HepG2 (cell line): ENCODE results near the gene CCDC57. TPM values are rescaled to one million over a fixed set of nuclear protein-coding genes. Genes with fewer than 3 reads are reported as not detected.
A peak's percentile ranks its signal among the peaks of the same experiment; 100 is the strongest.

Source experiments
- ATAC-seq: fragments of 200-7000 bp; cut with Tn5 transposase; 3 replicates; pipeline ENCODE4 v1.9.1; 2020; ENCODE audit warnings: mild to moderate bottlenecking, moderate library complexity
- BruUV-seq: library from RNA; stranded (reverse); fragments of 400-500 nt; replicated peaks from 2 replicates; lab custom pipeline; 2021; lab: Mats Ljungman, UMichigan
- CTCF ChIA-PET: fragments of 300-600 bp; formaldehyde crosslinking; extraction: SDS; loops from one replicate; lab custom pipeline; 2021; ENCODE audit warnings: low total read pairs, inconsistent platforms, low intra/inter-chr PET ratio; lab: Yijun Ruan, JAX
- POLR2A ChIA-PET: fragments of 350-600 bp; sonication (Branson Sonifier 250); formaldehyde crosslinking; loops from one replicate; lab custom pipeline; 2020; ENCODE audit warnings: antibody characterized with exemption, inconsistent platforms; lab: Yijun Ruan, JAX
- DNase-seq: peaks from one replicate; pipeline ENCODE4 v3.0.0-alpha.2; 2015; ENCODE audit warnings: low spot score
- FAIRE-seq: peaks from 3 replicates; lab custom pipeline; 2011; peaks lifted over from hg19 to GRCh38; lab: Jason Lieb, UNC
- H2AFZ ChIP-seq: one replicate; pipeline ENCODE4 v1.6.1; 2011; ENCODE audit warnings: low read length, inconsistent platforms
- H3K27ac ChIP-seq: fragments of 300-600 bp; 3 replicates; pipeline ENCODE4 v1.8.0; 2011; ENCODE audit warnings: mixed run types, mild to moderate bottlenecking, mixed read lengths, low read length, inconsistent platforms; ENCODE audit not compliant: insufficient read depth; ENCODE audit errors: extremely low read length
- H3K27me3 ChIP-seq, 2 experiments: fragments of 200-600 bp in 1 of 2; 2 replicates in 1 of 2; 3 replicates in 1 of 2; pipeline versions ENCODE4 v1.6.0 to v1.8.0; 2011; ENCODE audit warnings: low read length in 2 of 2, mild to moderate bottlenecking in 2 of 2, moderate library complexity in 2 of 2, inconsistent platforms in 1 of 2; ENCODE audit not compliant: insufficient read depth in 2 of 2, control insufficient read depth in 1 of 2
- H3K36me3 ChIP-seq, 2 experiments: fragments of 200-600 bp in 1 of 2; replicated peaks in 1 of 2; 2 replicates in 1 of 2; 3 replicates in 1 of 2; pipeline versions ENCODE4 v1.5.1 to v1.8.0; 2011; ENCODE audit warnings: low read length in 2 of 2, inconsistent platforms in 1 of 2; ENCODE audit not compliant: insufficient read depth in 2 of 2, control insufficient read depth in 1 of 2
- H3K4me1 ChIP-seq: 2 replicates; pipeline ENCODE4 v1.5.1; 2012; ENCODE audit warnings: low read length, inconsistent platforms; ENCODE audit not compliant: insufficient read depth
- H3K4me2 ChIP-seq: 2 replicates; pipeline ENCODE4 v1.6.0; 2011; ENCODE audit warnings: low read depth, low read length, inconsistent platforms
- H3K4me3 ChIP-seq, 3 experiments: fragments of 200-600 bp in 1 of 3; sonication (generic), shearing (Covaris generic) in 1 of 3; replicated peaks in 1 of 3; 2 replicates each; pipeline ENCODE4 v1.5.1; 2011 to 2016; ENCODE audit warnings: low read length in 3 of 3, inconsistent platforms in 2 of 3, low read depth in 2 of 3, mild to moderate bottlenecking in 2 of 3, control low read depth in 1 of 3, mixed read lengths in 1 of 3; ENCODE audit not compliant: insufficient read depth in 1 of 3
- H3K79me2 ChIP-seq: one replicate; pipeline ENCODE4 v1.6.1; 2011; ENCODE audit warnings: low read length, inconsistent platforms; ENCODE audit not compliant: insufficient read depth
- H3K9ac ChIP-seq: 2 replicates; pipeline ENCODE4 v1.6.0; 2011; ENCODE audit warnings: mild to moderate bottlenecking, low read depth, low read length, inconsistent platforms; ENCODE audit not compliant: insufficient read depth
- H3K9me3 ChIP-seq: 2 replicates; pipeline ENCODE4 v1.5.1; 2012; ENCODE audit warnings: mild to moderate bottlenecking, low read length
- H4K20me1 ChIP-seq: 2 replicates; pipeline ENCODE4 v1.6.0; 2011; ENCODE audit warnings: inconsistent platforms, mild to moderate bottlenecking, low read length, moderate library complexity; ENCODE audit not compliant: insufficient read depth
- ATF7 ChIP-seq, 2 experiments: fragments of 450-650 bp in 1 of 2; sonication (generic) in 1 of 2; formaldehyde crosslinking in 1 of 2; IDR thresholded peaks; 2 replicates each; pipeline versions ENCODE4 v1.4.0 to v1.6.1; 2016 to 2020; ENCODE audit warnings: antibody characterized with exemption in 1 of 2, mild to moderate bottlenecking in 1 of 2, missing genetic modification reagents in 1 of 2
- DMAP1 ChIP-seq: IDR thresholded peaks from 2 replicates; pipeline ENCODE4 v1.6.1; 2016
- EZH2 ChIP-seq: conservative IDR thresholded peaks from 2 replicates; pipeline ENCODE4 v1.6.1; 2012; ENCODE audit warnings: mild to moderate bottlenecking, low read depth, low read length, moderate library complexity
- HDAC2 ChIP-seq: sonication (generic); formaldehyde crosslinking; IDR thresholded peaks from 2 replicates; pipeline ENCODE4 v1.4.0; 2020; ENCODE audit warnings: missing genetic modification reagents
- KMT2A ChIP-seq: sonication (generic); formaldehyde crosslinking; IDR thresholded peaks from 2 replicates; pipeline ENCODE4 v1.4.0; 2020; ENCODE audit warnings: missing genetic modification reagents
- NPAS2 ChIP-seq: sonication (generic); formaldehyde crosslinking; IDR thresholded peaks from 2 replicates; pipeline ENCODE4 v1.8.0; 2022; ENCODE audit warnings: mild to moderate bottlenecking, missing genetic modification reagents, borderline replicate concordance
- PAF1 ChIP-seq: IDR thresholded peaks from 2 replicates; pipeline ENCODE4 v1.6.1; 2016; ENCODE audit warnings: missing genetic modification reagents, missing compliant biosample characterization
- PRMT3 ChIP-seq: sonication (generic); formaldehyde crosslinking; IDR thresholded peaks from 2 replicates; pipeline ENCODE4 v1.8.1; 2022; ENCODE audit warnings: low read depth, mild to moderate bottlenecking, moderate library complexity, missing genetic modification reagents, borderline replicate concordance
- SAFB2 ChIP-seq: sonication (generic); formaldehyde crosslinking; IDR thresholded peaks from 2 replicates; pipeline ENCODE4 v1.5.1; 2020; ENCODE audit warnings: missing genetic modification reagents, low read depth, mild to moderate bottlenecking, borderline replicate concordance
- SATB2 ChIP-seq: sonication (generic); formaldehyde crosslinking; IDR thresholded peaks from 2 replicates; pipeline ENCODE4 v1.5.0; 2020; ENCODE audit warnings: missing genetic modification reagents
- TARDBP ChIP-seq: sonication (generic); formaldehyde crosslinking; IDR thresholded peaks from 2 replicates; pipeline ENCODE4 v1.8.0; 2022; ENCODE audit warnings: mild to moderate bottlenecking, missing genetic modification reagents
- ZNF12 ChIP-seq: sonication (generic); formaldehyde crosslinking; IDR thresholded peaks from 2 replicates; pipeline ENCODE4 v1.5.0; 2020; ENCODE audit warnings: missing genetic modification reagents
- ZNF382 ChIP-seq: sonication (generic); formaldehyde crosslinking; IDR thresholded peaks from 2 replicates; pipeline ENCODE4 v1.5.0; 2020; ENCODE audit warnings: missing genetic modification reagents, mild to moderate bottlenecking, borderline replicate concordance
- ZNF598 ChIP-seq: sonication (generic); formaldehyde crosslinking; IDR thresholded peaks from 2 replicates; pipeline ENCODE4 v1.5.1; 2020; ENCODE audit warnings: mild to moderate bottlenecking, missing genetic modification reagents, borderline replicate concordance
- ZNF607 ChIP-seq: sonication (generic); formaldehyde crosslinking; IDR thresholded peaks from 2 replicates; pipeline ENCODE4 v1.5.1; 2020; ENCODE audit warnings: missing genetic modification reagents, mild to moderate bottlenecking, borderline replicate concordance
- WGBS: methylation state at CpG from one replicate; pipeline ENCODE4 v1.1.6; 2017; ENCODE audit warnings: low lambda C conversion rate; 5-methylcytosine and 5-hydroxymethylcytosine counted together
- in situ Hi-C: cut with HindIII; loops from 2 replicates; pipeline ENCODE4 v1.10.0; 2017; ENCODE audit warnings: low pct_unique_long_range_greater_than_20kb; ENCODE audit not compliant: extremely low pct_ligation_motif_present
- intact Hi-C: fragments of 100-400 bp; cut with micrococcal nuclease; formaldehyde crosslinking; loops from one replicate; pipeline ENCODE4 v1.10.0; 2022; ENCODE audit not compliant: unreplicated experiment
- polyA plus RNA-seq, 8 experiments: library from polyadenylated mRNA; depleted of rRNA in 3 of 8; stranded (reverse) in 7 of 8; unstranded in 1 of 8; fragments of >200 nt; fragmentation: Illumina TruSeq in 4 of 8; extraction: Trizol in 4 of 8; gene quantifications; 2 replicates each; pipeline versions ENCODE4 v1.2.1 to v1.2.3, GENCODE V29; 2011 to 2016; ENCODE audit warnings: low read depth in 4 of 8, missing spikeins in 1 of 8, mixed read lengths in 1 of 8; ENCODE audit not compliant: insufficient read depth in 1 of 8
- total RNA-seq, 5 experiments: library from RNA; depleted of rRNA; stranded (reverse); fragments of >200 nt; fragmentation: Illumina TruSeq; extraction: Trizol; gene quantifications; 2 replicates each; pipeline ENCODE4 v1.2.3, GENCODE V29; 2016; ENCODE audit warnings: low read depth in 1 of 5
- TF ChIP-seq, protein P1 (sequence below): sonication (generic); formaldehyde crosslinking; IDR thresholded peaks from 2 replicates; pipeline ENCODE4 v1.8.1; 2023; ENCODE audit warnings: mild to moderate bottlenecking, inconsistent platforms, moderate library complexity, missing genetic modification reagents, borderline replicate concordance
- TF ChIP-seq, protein P2 (sequence below): sonication (generic); formaldehyde crosslinking; IDR thresholded peaks from 2 replicates; pipeline ENCODE4 v1.4.0; 2020; ENCODE audit warnings: missing genetic modification reagents, mild to moderate bottlenecking, borderline replicate concordance

The CCDC57 gene
- total and polyA plus RNA-seq, 2 of the 13 experiments (the other 11 are each of a cell fraction or from before 2014, with no cell fraction given), result 59.3 to 59.9 TPM

DNA sequence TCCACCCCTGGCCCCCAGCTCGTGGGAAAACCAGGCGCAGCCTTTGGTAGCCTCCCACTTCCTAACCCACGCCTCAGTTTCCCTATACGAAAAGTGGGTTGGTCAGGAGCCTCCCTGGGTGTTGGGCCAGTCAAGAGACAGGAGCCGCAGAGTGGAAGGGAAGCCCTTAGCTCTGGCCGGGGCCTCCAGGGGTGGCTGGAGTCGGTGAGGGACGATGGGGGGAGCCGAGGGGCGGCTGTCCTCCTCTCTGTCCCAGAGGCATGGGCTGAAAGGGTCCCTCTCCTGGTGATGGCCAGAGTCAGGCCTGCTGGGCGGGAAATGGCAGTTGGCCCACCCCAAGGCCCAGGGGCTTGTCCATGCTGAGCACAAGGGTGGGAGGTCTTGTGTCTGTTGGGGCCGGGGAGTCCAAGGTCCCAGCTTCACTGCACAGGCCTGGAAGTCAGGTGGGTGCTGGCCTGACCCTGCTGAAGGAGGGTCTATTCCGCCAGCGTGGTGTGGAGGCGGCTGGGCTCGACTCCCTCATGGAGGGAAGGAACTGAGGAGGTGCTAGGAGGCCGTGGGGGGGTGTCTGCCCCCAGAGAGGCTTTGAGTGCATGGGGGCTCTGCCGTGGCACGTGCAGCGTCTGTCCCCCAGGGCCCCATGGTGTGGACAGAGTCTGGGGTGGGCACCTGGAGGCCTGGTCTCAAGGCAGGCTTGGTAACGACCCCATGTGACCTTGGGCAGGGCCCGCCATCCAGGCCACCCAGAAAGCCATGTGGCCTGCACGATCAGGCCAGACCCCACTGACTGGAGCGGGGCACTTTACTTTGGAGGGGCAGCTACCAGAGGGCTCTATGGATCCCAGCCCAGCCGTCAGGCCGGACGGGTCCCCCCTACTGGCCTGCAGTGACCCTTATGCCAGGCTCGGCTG, 17.3 kb upstream of the CCDC57 start:
- peaks cover 54% of the 10 kb centered on the region for H4K20me1 ChIP-seq
- peaks cover 56% of the 10 kb centered on the region for H3K79me2 ChIP-seq
- ChIA-PET CTCF (interaction anchor here (1.9 kb wide), 1 partner anchor 25 kb away, joined by 6 read pairs; no protein-coding TSS in a partner anchor), POLR2A (interaction anchor here (0.8 to 5.0 kb wide), 21 partner anchors 8 to 179 kb away, joined by 3 to 117 read pairs (median 5); partner anchors contain the start of genes CCDC57, CD7 and CSNK1D)
- DNase-seq (peak; percentile 74), ATAC-seq (peak; percentile 9), FAIRE-seq (peak; percentile 66)
- H3K4me3 ChIP-seq, result peak overlapping the region; percentile 76 to 99 (median 97)
- peaks cover 12 to 14% of the 10 kb centered on the region in 2 experiments; a peak in 3 of 5 replicates for H3K36me3 ChIP-seq
- no peaks in the 10 kb centered on the region; a peak in 1 of 5 replicates for H3K27me3 ChIP-seq
- peak overlapping the region; percentile 84 for H3K27ac ChIP-seq
- H3K9me3 ChIP-seq, result no peaks in the 10 kb centered on the region
- peak overlapping the region; percentile 82 for H3K4me2 ChIP-seq
- intact Hi-C loops (loop anchor here (2.0 to 10.0 kb wide), 2 partner anchors 13 to 125 kb away; no protein-coding TSS in a partner anchor), in situ Hi-C loops (no loop called here)
- H2AFZ ChIP-seq, result no peak overlapping the region
- H3K9ac ChIP-seq, result peak overlapping the region; percentile 91
- peaks cover 75% of the 10 kb centered on the region for H3K4me1 ChIP-seq
- WGBS, result 0% methylated on average over 11 of the region's 28 CpGs
- no TSS peak for BruUV-seq
- no peak; the same call in 1 of the 2 replicates for TF ChIP-seq DMAP1 (CRISPR knock-in tag)
- no peak; the same call in 1 of the 2 replicates for TF ChIP-seq TARDBP (CRISPR knock-in tag)
- TF ChIP-seq PRMT3, result peak; percentile 25; the same call in 1 of the 2 replicates
- TF ChIP-seq ZNF382 (CRISPR knock-in tag), result no peak
- no peak; the same call in 1 of the 2 replicates for TF ChIP-seq PAF1
- no peak for TF ChIP-seq ZNF598 (CRISPR knock-in tag)
- TF ChIP-seq ZNF12 (CRISPR knock-in tag), result peak; percentile 34; the same call in 1 of the 2 replicates
- TF ChIP-seq KMT2A (CRISPR knock-in tag), result 0 out of 2 replicates have a peak, but pooled peaks have one; percentile 13
- TF ChIP-seq EZH2, result no peak
- TF ChIP-seq SATB2, result 0 out of 2 replicates have a peak, but pooled peaks have one; percentile 16
- no peak for TF ChIP-seq ATF7 (IDR thresholded peaks at IDR 0.05)
- TF ChIP-seq ATF7 (CRISPR knock-in tag; IDR thresholded peaks at IDR 0.05), result no peak
- TF ChIP-seq NPAS2, result no peak
- TF ChIP-seq, protein P1, sequence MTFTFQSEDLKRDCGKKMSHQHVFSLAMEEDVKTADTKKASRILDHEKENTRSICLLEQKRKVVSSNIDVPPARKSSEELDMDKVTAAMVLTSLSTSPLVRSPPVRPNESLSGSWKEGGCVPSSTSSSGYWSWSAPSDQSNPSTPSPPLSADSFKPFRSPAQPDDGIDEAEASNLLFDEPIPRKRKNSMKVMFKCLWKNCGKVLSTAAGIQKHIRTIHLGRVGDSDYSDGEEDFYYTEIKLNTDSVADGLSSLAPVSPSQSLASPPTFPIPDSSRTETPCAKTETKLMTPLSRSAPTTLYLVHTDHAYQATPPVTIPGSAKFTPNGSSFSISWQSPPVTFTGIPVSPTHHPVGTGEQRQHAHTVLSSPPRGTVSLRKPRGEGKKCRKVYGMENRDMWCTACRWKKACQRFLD, result no peak; the same call in 1 of the 2 replicates
- TF ChIP-seq, protein P2, sequence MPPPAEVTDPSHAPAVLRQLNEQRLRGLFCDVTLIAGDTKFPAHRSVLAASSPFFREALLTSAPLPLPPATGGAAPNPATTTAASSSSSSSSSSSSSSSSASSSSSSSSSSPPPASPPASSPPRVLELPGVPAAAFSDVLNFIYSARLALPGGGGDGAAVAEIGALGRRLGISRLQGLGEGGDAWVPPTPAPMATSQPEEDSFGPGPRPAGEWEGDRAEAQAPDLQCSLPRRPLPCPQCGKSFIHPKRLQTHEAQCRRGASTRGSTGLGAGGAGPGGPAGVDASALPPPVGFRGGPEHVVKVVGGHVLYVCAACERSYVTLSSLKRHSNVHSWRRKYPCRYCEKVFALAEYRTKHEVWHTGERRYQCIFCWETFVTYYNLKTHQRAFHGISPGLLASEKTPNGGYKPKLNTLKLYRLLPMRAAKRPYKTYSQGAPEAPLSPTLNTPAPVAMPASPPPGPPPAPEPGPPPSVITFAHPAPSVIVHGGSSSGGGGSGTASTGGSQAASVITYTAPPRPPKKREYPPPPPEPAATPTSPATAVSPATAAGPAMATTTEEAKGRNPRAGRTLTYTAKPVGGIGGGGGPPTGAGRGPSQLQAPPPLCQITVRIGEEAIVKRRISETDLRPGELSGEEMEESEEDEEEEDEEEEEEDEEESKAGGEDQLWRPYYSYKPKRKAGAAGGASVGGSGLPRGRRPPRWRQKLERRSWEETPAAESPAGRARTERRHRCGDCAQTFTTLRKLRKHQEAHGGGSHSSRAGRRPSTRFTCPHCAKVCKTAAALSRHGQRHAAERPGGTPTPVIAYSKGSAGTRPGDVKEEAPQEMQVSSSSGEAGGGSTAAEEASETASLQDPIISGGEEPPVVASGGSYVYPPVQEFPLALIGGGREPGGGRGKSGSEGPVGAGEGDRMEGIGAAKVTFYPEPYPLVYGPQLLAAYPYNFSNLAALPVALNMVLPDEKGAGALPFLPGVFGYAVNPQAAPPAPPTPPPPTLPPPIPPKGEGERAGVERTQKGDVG (CRISPR knock-in tag), result 0 out of 2 replicates have a peak, but pooled peaks have one; percentile 32
- TF ChIP-seq ZNF607 (CRISPR knock-in tag), result no peak; the same call in 1 of the 2 replicates
- peak; percentile 13; the same call in 1 of the 2 replicates for TF ChIP-seq SAFB2
- TF ChIP-seq HDAC2 (CRISPR knock-in tag), result no peak
